Adrenal gland (tissue), 12 donors: Measurements from ENCODE around the gene SLC46A2. TPM values are rescaled to one million over a fixed set of nuclear protein-coding genes. Genes with fewer than 3 reads are reported as not detected.

Source experiments
- DNase-seq, 7 donors: peaks; one replicate each; pipeline ENCODE4 v3.0.0-alpha.2; 2019 to 2020
- H3K27ac ChIP-seq, 5 donors: fragments of 200-600 bp; sonication (generic) in 4 of 5; 1 replicate in 3 of 5; 2 replicates in 2 of 5; pipeline versions ENCODE4 v1.5.1 to v1.8.0; 2016 to 2020; ENCODE audit warnings: mild to moderate bottlenecking in 1 of 5
- H3K27me3 ChIP-seq: fragments of 200-600 bp; 2 replicates; pipeline ENCODE4 v1.8.0; 2021
- H3K36me3 ChIP-seq, 2 donors: fragments of 200-600 bp; replicated peaks in 1 of 2; 1 replicate in 1 of 2; 2 replicates in 1 of 2; pipeline versions ENCODE4 v1.5.1 to v1.8.0; 2018 to 2022
- H3K4me1 ChIP-seq, 2 donors: fragments of 200-600 bp; replicated peaks in 1 of 2; 1 replicate in 1 of 2; 2 replicates in 1 of 2; pipeline versions ENCODE4 v1.5.1 to v1.8.0; 2018 to 2021
- H3K4me3 ChIP-seq, 4 donors: fragments of 200-600 bp; sonication (generic) in 3 of 4; one replicate each; pipeline ENCODE4 v1.5.1; 2016 to 2018
- H3K9me3 ChIP-seq, 3 donors: fragments of 200-600 bp; sonication (generic) in 1 of 3; replicated peaks in 1 of 3; 1 replicate in 2 of 3; 2 replicates in 1 of 3; pipeline versions ENCODE4 v1.5.1 to v1.8.0; 2016 to 2021
- POLR2A ChIP-seq, 2 donors: fragments of 450-650 bp; IDR thresholded peaks; one replicate each; pipeline ENCODE4 v1.6.1; 2017; ENCODE audit warnings: antibody characterized with exemption in 2 of 2, mild to moderate bottlenecking in 2 of 2, moderate library complexity in 1 of 2
- WGBS, 4 donors: extraction: QIAGEN DNeasy Blood & Tissue Kit in 2 of 4; methylation state at CpG; one replicate each; pipeline versions ENCODE4 v1.1.5 to v1.1.7; 2013 to 2017; 5-methylcytosine and 5-hydroxymethylcytosine counted together
- intact Hi-C, 2 donors: fragments of 100-400 bp; cut with DNase I; formaldehyde crosslinking; loops; one replicate each; pipeline versions ENCODE4 v1.14.1 to v1.15.0; 2022 to 2023
- polyA plus RNA-seq, 3 donors: library from polyadenylated mRNA; stranded (reverse); fragments of 200-250 nt in 2 of 3; fragments of 350-450 nt in 1 of 3; fragmentation: Illumina TruSeq in 1 of 3; extraction: RNeasy Lipid Tissue Mini Kit (QIAGEN cat#74804) in 1 of 3; gene quantifications; one replicate each; pipeline ENCODE4 v1.2.3, GENCODE V29; 2013 to 2014
- total RNA-seq, 9 donors: library from RNA; depleted of rRNA in 4 of 9; stranded (reverse); fragments of >200 nt in 4 of 9; fragments of 120-200 nt in 1 of 9; fragmentation: NEBNext Ultra II Directional in 1 of 9; extraction: Animal tissue kit (Norgen Biotek cat#: 25700) in 1 of 9; gene quantifications; one replicate each; pipeline versions ENCODE4 v1.1.0 to v1.2.4, GENCODE V29; 2013 to 2023
- TF ChIP-seq, protein P1 (sequence below), 6 experiments: fragments of 450-650 bp in 4 of 6; fragments of 200-600 bp in 2 of 6; sonication (generic) in 1 of 6; IDR thresholded peaks; 1 replicate in 5 of 6; 2 replicates in 1 of 6; pipeline versions ENCODE4 v1.5.1 to v1.8.0; 2016 to 2021; ENCODE audit warnings: antibody characterized with exemption in 6 of 6, mild to moderate bottlenecking in 2 of 6, moderate library complexity in 1 of 6
- donor health status: healthy with polysubstance abuse.
- donor health status: Bipolar disorder and iron deficiency.
- donor health status: DM: yes; HTN: yes; CAD: no.
- donor health status: DM: no; HTN: no; CAD: no.
- donor health status: DM: no; HTN: no; CAD: no.
- donor health status: DM: yes; HTN: yes; CAD: no.

SLC46A2 gene
- total and polyA plus RNA-seq, 12 donors = 0.07 to 1.9 (median 0.48) TPM; not detected in 6

DNA sequence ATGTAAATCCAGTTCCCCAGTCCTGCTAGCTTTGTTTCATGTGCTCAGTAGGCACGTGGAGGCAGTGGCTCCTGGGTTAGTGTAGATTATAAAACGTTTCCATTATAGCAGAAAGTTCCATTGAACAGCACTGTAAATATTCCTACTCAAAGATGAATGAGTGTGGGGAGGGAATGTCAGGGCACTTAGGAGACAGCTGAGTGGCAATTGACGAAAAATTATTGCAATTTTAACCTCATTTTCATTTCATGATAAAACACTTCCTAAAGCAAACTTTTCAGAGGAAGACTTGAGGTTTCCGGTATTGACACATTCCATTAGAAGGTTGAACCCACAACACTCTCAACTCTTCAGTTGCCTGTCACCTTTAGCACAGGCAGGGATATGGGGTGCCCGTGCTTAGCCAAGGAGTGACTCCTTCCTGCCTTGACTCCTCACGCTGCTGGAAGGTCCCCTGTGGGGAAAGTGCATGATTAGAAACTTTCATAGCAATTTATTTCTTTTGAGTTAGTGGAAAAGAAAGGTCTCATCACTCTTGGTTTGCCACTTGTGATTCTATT, 41.2 kb downstream of the SLC46A2 start:
- intact Hi-C loops = no loop called here
- 76 to 82% (median 80%) methylated on average over 6 of the region's 6 CpGs for WGBS, 4 donors
- TF ChIP-seq, protein P1, sequence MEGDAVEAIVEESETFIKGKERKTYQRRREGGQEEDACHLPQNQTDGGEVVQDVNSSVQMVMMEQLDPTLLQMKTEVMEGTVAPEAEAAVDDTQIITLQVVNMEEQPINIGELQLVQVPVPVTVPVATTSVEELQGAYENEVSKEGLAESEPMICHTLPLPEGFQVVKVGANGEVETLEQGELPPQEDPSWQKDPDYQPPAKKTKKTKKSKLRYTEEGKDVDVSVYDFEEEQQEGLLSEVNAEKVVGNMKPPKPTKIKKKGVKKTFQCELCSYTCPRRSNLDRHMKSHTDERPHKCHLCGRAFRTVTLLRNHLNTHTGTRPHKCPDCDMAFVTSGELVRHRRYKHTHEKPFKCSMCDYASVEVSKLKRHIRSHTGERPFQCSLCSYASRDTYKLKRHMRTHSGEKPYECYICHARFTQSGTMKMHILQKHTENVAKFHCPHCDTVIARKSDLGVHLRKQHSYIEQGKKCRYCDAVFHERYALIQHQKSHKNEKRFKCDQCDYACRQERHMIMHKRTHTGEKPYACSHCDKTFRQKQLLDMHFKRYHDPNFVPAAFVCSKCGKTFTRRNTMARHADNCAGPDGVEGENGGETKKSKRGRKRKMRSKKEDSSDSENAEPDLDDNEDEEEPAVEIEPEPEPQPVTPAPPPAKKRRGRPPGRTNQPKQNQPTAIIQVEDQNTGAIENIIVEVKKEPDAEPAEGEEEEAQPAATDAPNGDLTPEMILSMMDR (IDR thresholded peaks at IDR 0.05) = no peak
- no peak for TF ChIP-seq POLR2A (IDR thresholded peaks at IDR 0.05)
- no peak overlapping the region for H3K27ac ChIP-seq
- DNase-seq = no peak
- H3K4me3 ChIP-seq = no peak overlapping the region
- H3K36me3 ChIP-seq = no peaks in the 10 kb centered on the region
- peaks cover 0 to 5% of the 10 kb centered on the region in 2 donors for H3K4me1 ChIP-seq
- H3K9me3 ChIP-seq = no peaks in the 10 kb centered on the region
- no peaks in the 10 kb centered on the region for H3K27me3 ChIP-seq

DNA sequence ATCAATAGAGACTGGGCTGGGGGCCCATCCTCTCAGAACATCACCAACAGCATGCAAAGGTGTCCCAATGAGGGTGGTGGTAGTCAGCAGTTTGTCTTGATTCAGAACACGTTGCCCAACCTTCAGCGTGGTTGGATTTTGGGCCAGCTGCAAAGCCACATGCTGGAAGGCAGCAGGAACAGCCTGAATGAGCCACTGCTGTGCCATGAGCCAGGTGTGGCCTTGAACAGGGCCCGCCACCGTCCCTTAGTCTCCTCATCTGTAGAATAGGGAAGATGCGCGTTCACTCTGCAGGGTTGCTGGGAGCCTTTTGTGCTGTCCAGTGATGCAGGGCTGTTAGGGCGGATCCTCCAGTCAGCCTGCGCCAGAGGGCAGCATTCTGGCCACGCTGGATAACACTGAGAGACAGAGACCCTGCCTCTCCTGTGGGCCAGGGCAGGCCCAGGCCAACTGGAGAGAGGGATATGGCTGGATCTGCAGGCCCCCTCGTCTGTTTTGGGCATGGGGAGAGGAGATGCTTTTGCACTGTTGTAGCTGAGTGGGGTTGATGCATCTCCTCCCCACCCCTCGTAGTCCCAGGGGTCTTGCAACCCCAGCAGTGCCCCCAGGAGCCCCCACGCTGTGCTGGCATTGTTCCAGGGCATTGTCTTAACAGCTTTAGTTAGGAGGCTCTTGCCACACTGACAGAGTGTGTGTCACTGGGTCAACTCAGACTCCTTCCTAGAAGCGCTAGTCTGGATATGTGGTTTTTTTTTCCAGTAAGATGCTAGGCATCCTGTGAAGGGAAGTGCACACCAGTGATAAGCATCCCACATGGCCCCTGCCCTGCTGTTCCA, 42.1 kb downstream of the SLC46A2 start:
- Histone ChIP-seq H3K27me3 (no peaks in the 10 kb centered on the region), H3K9me3 (no peaks in the 10 kb centered on the region), H3K36me3 (no peaks in the 10 kb centered on the region), H3K4me3 (no peak overlapping the region), H3K4me1 (peaks cover 0 to 5% of the 10 kb centered on the region in 2 donors), H3K27ac (no peak overlapping the region)
- intact Hi-C loops = no loop called here
- no peak for DNase-seq
- WGBS, 4 donors = 80 to 88% (median 83%) methylated on average over 1 to 13 of the region's 13 CpGs
- TF ChIP-seq POLR2A (IDR thresholded peaks at IDR 0.05) = no peak
- TF ChIP-seq, protein P1 (IDR thresholded peaks at IDR 0.05) = no peak

DNA sequence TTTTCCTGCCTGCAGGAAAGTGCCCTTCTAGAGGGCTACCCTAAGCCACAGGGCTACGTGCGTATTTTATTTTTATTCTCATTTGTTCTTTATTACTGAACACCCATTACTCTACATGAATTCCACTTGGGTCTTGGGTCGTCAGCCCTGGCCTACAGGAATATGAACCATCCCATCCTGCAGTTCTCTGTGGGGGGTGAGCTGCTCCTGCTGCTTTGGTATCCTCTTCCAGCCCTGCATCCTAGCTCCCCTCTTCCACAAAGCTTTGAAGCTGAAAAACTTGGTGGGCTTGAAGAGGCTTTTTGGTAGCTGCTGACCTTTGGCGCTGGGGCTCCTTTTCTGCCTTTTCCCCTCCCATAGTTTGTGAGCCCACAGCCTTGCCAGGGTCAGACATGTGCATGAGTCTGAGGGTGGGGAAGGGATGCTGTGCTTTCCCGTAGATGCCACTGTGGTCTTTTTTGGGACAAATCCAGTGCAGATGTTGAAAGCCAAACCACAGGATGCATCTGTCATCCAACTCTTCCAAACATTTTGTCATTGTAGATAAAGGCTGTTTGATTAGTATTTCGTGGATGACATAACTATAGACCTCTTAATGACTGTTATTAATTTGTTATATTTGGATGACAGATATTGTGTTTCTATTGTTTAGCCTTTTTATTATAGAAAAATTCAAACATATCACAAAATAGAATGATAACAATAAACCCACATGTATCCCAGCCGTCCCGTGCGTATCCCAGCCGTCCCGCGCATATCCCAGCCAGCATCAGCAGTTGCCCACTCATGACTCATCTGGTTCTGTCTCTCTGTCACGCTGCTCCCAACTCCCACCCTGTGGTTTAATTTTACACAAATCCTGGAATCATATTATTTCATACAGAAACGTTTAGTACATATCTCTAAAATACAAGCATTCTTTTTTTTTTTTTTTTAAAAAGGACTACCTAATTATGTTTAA, 43.9 kb downstream of the SLC46A2 start:
- no peaks in the 10 kb centered on the region for H3K27me3 ChIP-seq
- intact Hi-C loops = no loop called here
- TF ChIP-seq, protein P1 (IDR thresholded peaks at IDR 0.05) = no peak
- no peak for TF ChIP-seq POLR2A (IDR thresholded peaks at IDR 0.05)
- no peak for DNase-seq
- H3K4me3 ChIP-seq = no peak overlapping the region
- no peak overlapping the region for H3K27ac ChIP-seq
- H3K9me3 ChIP-seq = no peaks in the 10 kb centered on the region
- peaks cover 0 to 5% of the 10 kb centered on the region in 2 donors for H3K4me1 ChIP-seq
- WGBS, 4 donors = 82 to 85% (median 82%) methylated on average over 14 of the region's 14 CpGs
- H3K36me3 ChIP-seq = no peaks in the 10 kb centered on the region
